Keratinocyte (primary cell): Measurements from ENCODE around the gene MAB21L4.

ENCODE experiments used
- EZH2 ChIP-seq: IDR thresholded peaks from one replicate; pipeline ENCODE4 v1.6.1; 2012; ENCODE audit warnings: inconsistent platforms, mild to moderate bottlenecking, low read length, moderate library complexity
- TF ChIP-seq, protein P1 (sequence below), 3 experiments: IDR thresholded peaks in 1 of 3; conservative IDR thresholded peaks in 1 of 3; optimal IDR thresholded peaks in 1 of 3; 2 replicates in 2 of 3; 3 replicates in 1 of 3; pipeline versions ENCODE3 to v1.5.1; 2011; ENCODE audit warnings: low read length in 3 of 3, mild to moderate bottlenecking in 3 of 3, moderate library complexity in 2 of 3, control low read depth in 1 of 3, inconsistent platforms in 1 of 3; ENCODE audit not compliant: insufficient read depth in 2 of 3; ENCODE audit errors: extremely low read depth in 1 of 3

DNA sequence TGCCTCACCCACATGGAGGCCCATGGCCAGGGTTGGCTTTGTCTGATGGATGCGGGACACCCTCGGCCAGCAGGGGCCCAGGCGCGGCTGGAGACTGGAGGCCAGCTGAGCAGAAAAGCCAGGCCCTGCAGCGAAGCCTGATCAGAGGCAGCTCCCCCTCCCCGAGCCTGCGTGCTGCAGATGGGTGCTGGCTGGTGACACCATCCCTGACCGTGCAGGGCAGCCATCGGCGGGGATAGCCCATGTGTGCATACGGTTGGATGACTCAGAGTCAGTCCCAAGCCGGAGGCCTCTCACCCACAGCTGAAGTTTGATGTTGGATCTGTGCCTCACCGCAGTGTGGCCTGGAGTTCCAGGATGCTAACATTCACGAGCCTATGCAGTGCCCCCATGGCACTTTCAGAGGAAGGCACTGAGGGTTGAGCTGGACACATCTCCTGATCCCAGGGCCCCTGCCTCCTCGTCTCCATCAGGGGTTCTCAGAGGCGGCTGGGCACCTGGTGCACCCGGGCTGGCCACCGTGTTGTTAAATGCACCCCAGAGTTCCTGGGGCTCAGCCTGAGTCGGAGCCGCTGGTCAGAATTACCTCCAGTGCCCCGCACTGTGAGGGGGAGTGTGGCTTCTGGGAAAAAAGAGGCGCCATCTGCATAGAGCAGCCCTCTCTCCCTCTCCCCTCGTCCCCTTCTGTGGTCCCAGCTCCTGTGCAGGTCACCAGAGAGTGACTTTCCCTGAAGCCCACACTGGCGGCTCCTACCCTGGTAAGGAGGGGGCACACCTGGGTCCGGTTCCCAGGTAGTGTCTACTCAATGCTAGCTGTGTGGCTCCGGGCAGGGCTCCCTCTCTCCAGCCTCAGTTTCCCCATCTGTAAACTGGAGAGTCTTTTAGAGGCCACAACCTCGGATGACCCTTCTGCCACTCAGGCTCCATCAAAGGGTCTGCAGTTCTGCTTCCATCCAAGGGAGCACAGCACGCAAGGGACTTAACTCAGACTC lies 56.5 kb downstream of the MAB21L4 start:
- TF ChIP-seq, protein P1, sequence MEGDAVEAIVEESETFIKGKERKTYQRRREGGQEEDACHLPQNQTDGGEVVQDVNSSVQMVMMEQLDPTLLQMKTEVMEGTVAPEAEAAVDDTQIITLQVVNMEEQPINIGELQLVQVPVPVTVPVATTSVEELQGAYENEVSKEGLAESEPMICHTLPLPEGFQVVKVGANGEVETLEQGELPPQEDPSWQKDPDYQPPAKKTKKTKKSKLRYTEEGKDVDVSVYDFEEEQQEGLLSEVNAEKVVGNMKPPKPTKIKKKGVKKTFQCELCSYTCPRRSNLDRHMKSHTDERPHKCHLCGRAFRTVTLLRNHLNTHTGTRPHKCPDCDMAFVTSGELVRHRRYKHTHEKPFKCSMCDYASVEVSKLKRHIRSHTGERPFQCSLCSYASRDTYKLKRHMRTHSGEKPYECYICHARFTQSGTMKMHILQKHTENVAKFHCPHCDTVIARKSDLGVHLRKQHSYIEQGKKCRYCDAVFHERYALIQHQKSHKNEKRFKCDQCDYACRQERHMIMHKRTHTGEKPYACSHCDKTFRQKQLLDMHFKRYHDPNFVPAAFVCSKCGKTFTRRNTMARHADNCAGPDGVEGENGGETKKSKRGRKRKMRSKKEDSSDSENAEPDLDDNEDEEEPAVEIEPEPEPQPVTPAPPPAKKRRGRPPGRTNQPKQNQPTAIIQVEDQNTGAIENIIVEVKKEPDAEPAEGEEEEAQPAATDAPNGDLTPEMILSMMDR (optimal IDR thresholded peaks at IDR 0.05 in 1 of 3, IDR thresholded peaks at IDR 0.05 in 1 of 3, conservative IDR thresholded peaks at IDR 0.05 in 1 of 3; ENCODE audit: extremely low read depth in 1 of 3, insufficient read depth in 2 of 3, low read length in 3 of 3) = no peak
- no peak for TF ChIP-seq EZH2
